GM12891 (cell line): ENCODE results near the gene CIB4.

Experiments used
- PAX5 ChIP-seq: IDR thresholded peaks from 2 replicates; pipeline ENCODE4 v1.6.1; 2011; ENCODE audit warnings: low read length, moderate library complexity, mild to moderate bottlenecking; ENCODE audit not compliant: insufficient read depth, severe bottlenecking
- POLR2A ChIP-seq: IDR thresholded peaks from 2 replicates; pipeline ENCODE4 v1.6.1; 2011; ENCODE audit warnings: low read depth, low read length, control low read depth
- POLR2AphosphoS5 ChIP-seq: IDR thresholded peaks from 2 replicates; pipeline ENCODE4 v1.6.1; 2011; ENCODE audit warnings: low read depth, low read length, control low read depth
- POU2F2 ChIP-seq: IDR thresholded peaks from 2 replicates; pipeline ENCODE4 v1.6.1; 2011; ENCODE audit warnings: low read depth, mild to moderate bottlenecking, control low read depth, low read length, moderate library complexity
- SPI1 ChIP-seq: IDR thresholded peaks from 2 replicates; pipeline ENCODE4 v1.6.1; 2011; ENCODE audit warnings: low read depth, low read length, control low read depth
- TAF1 ChIP-seq: IDR thresholded peaks from 2 replicates; pipeline ENCODE4 v1.6.1; 2011; ENCODE audit warnings: low read depth, low read length, control low read depth

DNA sequence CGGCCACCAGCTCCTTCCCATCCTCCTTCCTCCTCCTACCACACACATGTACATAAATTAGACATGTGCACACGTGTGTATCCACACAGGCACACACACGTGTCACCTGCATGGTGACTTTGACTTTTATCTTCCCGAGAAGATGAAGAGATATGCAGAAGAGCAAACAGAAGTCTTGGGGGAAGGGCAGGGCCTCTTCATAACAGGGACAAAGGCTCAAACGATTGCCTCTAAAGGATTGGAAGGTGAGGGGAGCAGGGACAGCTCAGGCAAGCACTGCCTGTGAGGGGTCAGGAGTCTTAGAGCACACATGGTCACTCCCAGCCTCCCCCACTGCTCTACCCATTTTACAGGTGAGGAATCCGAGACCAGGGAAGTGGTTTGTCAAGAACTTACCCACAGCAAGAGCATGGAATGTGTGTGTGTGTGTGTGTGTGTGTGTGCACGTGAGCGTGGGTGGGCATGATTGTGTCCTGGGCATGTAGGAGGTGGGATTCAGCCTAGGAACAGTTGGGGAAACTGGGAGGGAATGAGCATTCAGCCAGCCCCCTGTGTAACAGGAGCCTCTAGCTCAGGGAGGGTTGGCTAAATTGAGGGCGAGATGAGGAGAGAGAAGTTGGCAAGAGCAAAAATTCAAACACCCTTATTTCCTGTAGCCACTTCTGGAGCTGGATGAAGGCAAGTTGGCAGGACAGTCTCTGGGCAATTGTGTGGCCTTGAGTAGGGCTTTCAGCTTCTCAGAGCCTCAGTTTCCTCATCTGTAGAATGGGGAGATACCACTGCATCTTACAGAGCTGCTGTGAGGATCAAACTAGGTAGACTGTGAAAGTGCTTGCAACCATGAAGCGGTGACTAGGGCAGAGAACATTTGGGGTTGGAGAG, 24.2 kb downstream of the CIB4 start:
- TF ChIP-seq POLR2AphosphoS5 (no peak), TAF1 (no peak), POLR2A (no peak), SPI1 (no peak), POU2F2 (no peak), PAX5 (no peak)
